ENCODE results near the gene EEIG1.

GRCh38 chr9:127972236-127972871 is 8.4 kb downstream of the EEIG1 start:
- TF ChIP-seq CTCF (IDR thresholded peaks at IDR 0.05): no peak
- no peak for TF ChIP-seq POLR2A (IDR thresholded peaks at IDR 0.05)
